NB4 (cell line): ENCODE measurements around the gene CELSR1.

Experiments
- POLR2A ChIP-seq: IDR thresholded peaks from 2 replicates; pipeline ENCODE4 v1.6.1; 2011; ENCODE audit warnings: mild to moderate bottlenecking; ENCODE audit not compliant: insufficient read length; ENCODE audit errors: extremely low read depth
- TF ChIP-seq, protein P1 (sequence below): IDR thresholded peaks from one replicate; pipeline ENCODE4 v1.5.1; 2012; ENCODE audit warnings: low read depth, low read length

DNA sequence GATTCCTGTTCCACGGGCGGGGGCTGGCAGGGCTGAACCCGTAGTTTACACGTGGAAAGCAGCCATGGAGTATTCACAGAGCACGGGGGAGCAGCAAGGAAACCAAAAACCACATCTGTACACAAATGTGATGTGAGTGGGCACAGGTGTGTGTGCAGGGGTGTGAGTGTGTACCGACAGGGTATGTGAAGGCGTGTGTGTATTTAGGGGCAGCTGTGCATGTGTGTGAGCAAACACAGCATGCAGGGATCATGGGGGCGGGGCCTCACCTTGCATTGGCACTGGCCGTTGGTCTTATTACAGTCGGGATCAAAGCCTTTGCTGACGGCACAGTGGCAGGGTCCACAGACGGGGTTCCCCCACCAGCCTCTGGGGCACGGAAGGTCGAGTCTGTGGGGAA lies 143.5 kb downstream of the CELSR1 start:
- no peak for TF ChIP-seq POLR2A
- TF ChIP-seq, protein P1, sequence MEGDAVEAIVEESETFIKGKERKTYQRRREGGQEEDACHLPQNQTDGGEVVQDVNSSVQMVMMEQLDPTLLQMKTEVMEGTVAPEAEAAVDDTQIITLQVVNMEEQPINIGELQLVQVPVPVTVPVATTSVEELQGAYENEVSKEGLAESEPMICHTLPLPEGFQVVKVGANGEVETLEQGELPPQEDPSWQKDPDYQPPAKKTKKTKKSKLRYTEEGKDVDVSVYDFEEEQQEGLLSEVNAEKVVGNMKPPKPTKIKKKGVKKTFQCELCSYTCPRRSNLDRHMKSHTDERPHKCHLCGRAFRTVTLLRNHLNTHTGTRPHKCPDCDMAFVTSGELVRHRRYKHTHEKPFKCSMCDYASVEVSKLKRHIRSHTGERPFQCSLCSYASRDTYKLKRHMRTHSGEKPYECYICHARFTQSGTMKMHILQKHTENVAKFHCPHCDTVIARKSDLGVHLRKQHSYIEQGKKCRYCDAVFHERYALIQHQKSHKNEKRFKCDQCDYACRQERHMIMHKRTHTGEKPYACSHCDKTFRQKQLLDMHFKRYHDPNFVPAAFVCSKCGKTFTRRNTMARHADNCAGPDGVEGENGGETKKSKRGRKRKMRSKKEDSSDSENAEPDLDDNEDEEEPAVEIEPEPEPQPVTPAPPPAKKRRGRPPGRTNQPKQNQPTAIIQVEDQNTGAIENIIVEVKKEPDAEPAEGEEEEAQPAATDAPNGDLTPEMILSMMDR, result no peak
